Adrenal gland (tissue), 5 donors: ENCODE results near the gene NAP1L5.

Experiments
- CTCF ChIP-seq, 6 experiments: fragments of 450-650 bp in 4 of 6; fragments of 200-600 bp in 2 of 6; sonication (generic) in 1 of 6; IDR thresholded peaks; 1 replicate in 5 of 6; 2 replicates in 1 of 6; pipeline versions ENCODE4 v1.5.1 to v1.8.0; 2016 to 2021; ENCODE audit warnings: antibody characterized with exemption in 6 of 6, mild to moderate bottlenecking in 2 of 6, moderate library complexity in 1 of 6
- POLR2A ChIP-seq, 2 donors: fragments of 450-650 bp; IDR thresholded peaks; one replicate each; pipeline ENCODE4 v1.6.1; 2017; ENCODE audit warnings: antibody characterized with exemption in 2 of 2, mild to moderate bottlenecking in 2 of 2, moderate library complexity in 1 of 2
- donor health status: DM: no; HTN: no; CAD: no.

- no peak for TF ChIP-seq CTCF (IDR thresholded peaks at IDR 0.05)
- TF ChIP-seq POLR2A (IDR thresholded peaks at IDR 0.05), result no peak
These were observed 23.1 kb upstream of the NAP1L5 start for GRCh38 chr4:88720451-88721428.
